ENCODE measurements around the gene INSL4. TPM values are rescaled to one million over a fixed set of nuclear protein-coding genes. Genes with fewer than 3 reads are reported as not detected.

The INSL4 gene
- total RNA-seq, 1 experiment from 2014 or later = not detected

DNA sequence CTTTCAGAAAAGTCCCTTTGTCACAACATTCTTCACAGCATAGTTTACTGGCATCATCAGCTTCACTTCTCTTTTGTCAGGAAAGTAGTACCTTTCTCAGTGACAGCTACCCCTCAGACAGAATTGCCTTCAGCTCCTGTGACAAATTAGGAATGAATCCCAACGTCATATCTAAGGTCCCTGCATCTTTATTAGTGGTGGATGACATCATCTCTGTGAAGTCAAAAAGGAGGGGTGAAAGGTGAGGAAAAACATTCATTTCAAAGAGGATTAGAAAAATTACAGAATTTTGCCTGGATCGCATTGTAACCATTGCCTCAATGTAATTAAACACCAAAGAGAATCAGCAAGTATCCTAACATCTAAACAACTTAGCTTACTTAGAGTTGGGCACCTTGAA lies 37.9 kb upstream of the INSL4 start:
- DNase-seq = no peak
- H3T11ph ChIP-seq (ENCODE audit: low read length) = no peak overlapping the region
- H2AK5ac ChIP-seq (ENCODE audit: insufficient read length, low read length) = no peak overlapping the region
- no peaks in the 10 kb centered on the region for H3K36me3 Mint-ChIP-seq (ENCODE audit: insufficient read depth in 1 of 3, low read depth in 3 of 3)
- H3K9ac ChIP-seq (ENCODE audit: extremely low read depth, insufficient read length, low read length) = no peak overlapping the region
- TF ChIP-seq, protein P1, sequence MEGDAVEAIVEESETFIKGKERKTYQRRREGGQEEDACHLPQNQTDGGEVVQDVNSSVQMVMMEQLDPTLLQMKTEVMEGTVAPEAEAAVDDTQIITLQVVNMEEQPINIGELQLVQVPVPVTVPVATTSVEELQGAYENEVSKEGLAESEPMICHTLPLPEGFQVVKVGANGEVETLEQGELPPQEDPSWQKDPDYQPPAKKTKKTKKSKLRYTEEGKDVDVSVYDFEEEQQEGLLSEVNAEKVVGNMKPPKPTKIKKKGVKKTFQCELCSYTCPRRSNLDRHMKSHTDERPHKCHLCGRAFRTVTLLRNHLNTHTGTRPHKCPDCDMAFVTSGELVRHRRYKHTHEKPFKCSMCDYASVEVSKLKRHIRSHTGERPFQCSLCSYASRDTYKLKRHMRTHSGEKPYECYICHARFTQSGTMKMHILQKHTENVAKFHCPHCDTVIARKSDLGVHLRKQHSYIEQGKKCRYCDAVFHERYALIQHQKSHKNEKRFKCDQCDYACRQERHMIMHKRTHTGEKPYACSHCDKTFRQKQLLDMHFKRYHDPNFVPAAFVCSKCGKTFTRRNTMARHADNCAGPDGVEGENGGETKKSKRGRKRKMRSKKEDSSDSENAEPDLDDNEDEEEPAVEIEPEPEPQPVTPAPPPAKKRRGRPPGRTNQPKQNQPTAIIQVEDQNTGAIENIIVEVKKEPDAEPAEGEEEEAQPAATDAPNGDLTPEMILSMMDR (conservative IDR thresholded peaks at IDR 0.05) = no peak
- H2AFZ ChIP-seq (ENCODE audit: low read length) = no peak overlapping the region
- H2BK5ac ChIP-seq (ENCODE audit: insufficient read length, low read length) = no peak overlapping the region
- no peak overlapping the region for H4K5ac ChIP-seq (ENCODE audit: insufficient read length, low read depth, low read length)
- no peak overlapping the region for H2BK120ac ChIP-seq (ENCODE audit: low read depth, low read length, poor library complexity, severe bottlenecking)
- no peaks in the 10 kb centered on the region for H3K79me1 ChIP-seq (ENCODE audit: insufficient read depth, low read depth, low read length, poor library complexity, severe bottlenecking)
- no peaks in the 10 kb centered on the region for H3K79me2 ChIP-seq (ENCODE audit: insufficient read depth, low read length)
- peaks cover 0 to 4% of the 10 kb centered on the region in 2 experiments; a peak in 2 of 5 replicates for H3K9me3 Mint-ChIP-seq
- H3K4me2 ChIP-seq (ENCODE audit: insufficient read depth, insufficient read length, low read length) = no peak overlapping the region
- H3K27ac Mint-ChIP-seq = no peak overlapping the region
- H3K23me2 ChIP-seq (ENCODE audit: insufficient read length, low read depth, low read length, poor library complexity, severe bottlenecking) = no peaks in the 10 kb centered on the region
- H3K4ac ChIP-seq (ENCODE audit: low read depth, low read length) = no peak overlapping the region
- no peaks in the 10 kb centered on the region for H4K20me1 ChIP-seq (ENCODE audit: control insufficient read depth, insufficient read depth, insufficient read length)
- no peaks in the 10 kb centered on the region for H3K27me3 ChIP-seq (ENCODE audit: insufficient read depth, low read length)
- H3K23ac ChIP-seq (ENCODE audit: insufficient read length, low read depth, low read length) = no peak overlapping the region
- no peaks in the 10 kb centered on the region for H3K9me3 ChIP-seq (ENCODE audit: control insufficient read depth, low read depth, low read length)
- no peak overlapping the region for H2BK12ac ChIP-seq (ENCODE audit: insufficient read length, low read depth, low read length)
- H3K27me3 Mint-ChIP-seq (ENCODE audit: low read depth) = no peaks in the 10 kb centered on the region
- no peak overlapping the region for H2BK20ac ChIP-seq (ENCODE audit: low read depth, low read length, poor library complexity, severe bottlenecking)
- no peak overlapping the region for H3K27ac ChIP-seq (ENCODE audit: insufficient read length, low read depth, low read length)
- no peak overlapping the region for H4K91ac ChIP-seq (ENCODE audit: insufficient read length, low read depth, low read length)
- H3K4me3 Mint-ChIP-seq = no peak overlapping the region
- H3K4me1 Mint-ChIP-seq = 0 out of 4 replicates have a peak, but pooled peaks cover 0 to 3% of the 10 kb centered on the region in 2 experiments
- no peaks in the 10 kb centered on the region for H3K4me1 ChIP-seq (ENCODE audit: insufficient read depth, low read length)
- no peak overlapping the region for H4K8ac ChIP-seq (replicated peaks; ENCODE audit: insufficient read length, low read depth, low read length)
- no peak overlapping the region for H3K56ac ChIP-seq (ENCODE audit: insufficient read length, low read depth, low read length)
- no CpG with 5 or more reads among the region's 2 CpGs for WGBS (ENCODE audit: extremely low coverage, insufficient read length, low lambda C conversion rate)
- no peak overlapping the region for H3K18ac ChIP-seq (ENCODE audit: insufficient read length, low read depth, low read length)
- H3K14ac ChIP-seq (ENCODE audit: insufficient read depth, low read length) = no peak overlapping the region
- H2BK15ac ChIP-seq (ENCODE audit: low read depth, low read length) = no peak overlapping the region

All from H9 (cell line).